Peyer's patch (tissue), 4 donors: ENCODE results near the gene IL10RB.

Experiments used
- CTCF ChIP-seq, 6 experiments: fragments of 450-650 bp in 4 of 6; fragments of 200-600 bp in 2 of 6; sonication (generic) in 1 of 6; IDR thresholded peaks; one replicate each; pipeline ENCODE4 v1.5.1; 2017 to 2019; ENCODE audit warnings: antibody characterized with exemption in 6 of 6, mild to moderate bottlenecking in 3 of 6, moderate library complexity in 1 of 6
- POLR2A ChIP-seq, 2 donors: fragments of 450-650 bp; IDR thresholded peaks; one replicate each; pipeline ENCODE4 v1.5.1; 2017; ENCODE audit warnings: antibody characterized with exemption in 2 of 2, mild to moderate bottlenecking in 2 of 2, moderate library complexity in 2 of 2

- TF ChIP-seq CTCF (IDR thresholded peaks at IDR 0.05) (no peak), POLR2A (IDR thresholded peaks at IDR 0.05) (no peak)
These were observed 6.2 kb upstream of the IL10RB start for GRCh38 chr21:33259995-33260394.
